Caco-2 (cell line): ENCODE data around the gene TNFRSF18. TPM values are rescaled to one million over a fixed set of nuclear protein-coding genes. Genes with fewer than 3 reads are reported as not detected.

Source experiments
- BruUV-seq: library from RNA; stranded (reverse); fragments of 400-500 nt; replicated peaks from 2 replicates; lab custom pipeline; 2021; lab: Mats Ljungman, UMichigan
- CTCF ChIA-PET: fragments of 300-600 bp; sonication (Branson Sonifier 250); formaldehyde crosslinking; loops from one replicate; lab custom pipeline; 2022; ENCODE audit warnings: antibody characterized with exemption; lab: Charles Lee
- POLR2A ChIA-PET: fragments of 300-600 bp; sonication (Branson Sonifier 250); formaldehyde crosslinking; loops from one replicate; lab custom pipeline; 2022; ENCODE audit warnings: antibody characterized with exemption; lab: Charles Lee
- DNase-seq, 2 experiments: peaks; one replicate each; pipeline versions ENCODE4 v3.0.0 to v3.0.0-alpha.2; 2020 to 2022
- H3K27me3 ChIP-seq: replicated peaks from 2 replicates; pipeline ENCODE4 v1.6.0; 2011; ENCODE audit warnings: low read length; ENCODE audit not compliant: control insufficient read depth, insufficient read depth
- H3K36me3 ChIP-seq: 2 replicates; pipeline ENCODE4 v1.5.1; 2011; ENCODE audit warnings: low read length; ENCODE audit not compliant: control insufficient read depth, insufficient read depth
- H3K4me1 ChIP-seq: fragments of 250-450 bp; sonication (Bioruptor Pico); 2 replicates; pipeline ENCODE4 v1.5.1; 2020; ENCODE audit warnings: mild to moderate bottlenecking
- H3K4me3 ChIP-seq: 2 replicates; pipeline ENCODE4 v1.5.1; 2011; ENCODE audit warnings: low read depth, mild to moderate bottlenecking, control low read depth, low read length
- H3K9me3 ChIP-seq: fragments of 250-450 bp; sonication (Bioruptor Pico); 2 replicates; pipeline ENCODE4 v1.5.1; 2020; ENCODE audit warnings: mild to moderate bottlenecking, moderate library complexity
- H3K27ac Mint-ChIP-seq: one replicate; pipeline ENCODE4 v1.8.0; 2022; ENCODE audit warnings: mixed read lengths; ENCODE audit not compliant: unreplicated experiment
- H3K27me3 Mint-ChIP-seq: one replicate; pipeline ENCODE4 v1.8.0; 2022; ENCODE audit warnings: mixed read lengths; ENCODE audit not compliant: insufficient read depth, unreplicated experiment
- H3K36me3 Mint-ChIP-seq: one replicate; pipeline ENCODE4 v1.8.0; 2022; ENCODE audit warnings: mild to moderate bottlenecking, mixed read lengths; ENCODE audit not compliant: insufficient read depth, unreplicated experiment
- H3K4me1 Mint-ChIP-seq: one replicate; pipeline ENCODE4 v1.8.0; 2022; ENCODE audit warnings: low read depth, mixed read lengths; ENCODE audit not compliant: unreplicated experiment
- H3K4me3 Mint-ChIP-seq: one replicate; pipeline ENCODE4 v1.8.0; 2022; ENCODE audit warnings: mild to moderate bottlenecking, moderate library complexity, mixed read lengths; ENCODE audit not compliant: unreplicated experiment
- H3K9me3 Mint-ChIP-seq: one replicate; pipeline ENCODE4 v1.8.0; 2022; ENCODE audit warnings: mixed read lengths; ENCODE audit not compliant: unreplicated experiment
- CTCF ChIP-seq, 2 experiments: fragments of 200-600 bp in 1 of 2; IDR thresholded peaks; 1 replicate in 1 of 2; 2 replicates in 1 of 2; pipeline versions ENCODE4 v1.5.1 to v1.8.0; 2011 to 2022; ENCODE audit warnings: antibody characterized with exemption in 1 of 2, control low read depth in 1 of 2, inconsistent platforms in 1 of 2, low read depth in 1 of 2, low read length in 1 of 2, mild to moderate bottlenecking in 1 of 2, moderate library complexity in 1 of 2; ENCODE audit not compliant: insufficient read depth in 1 of 2, severe bottlenecking in 1 of 2, unreplicated experiment in 1 of 2
- intact Hi-C: fragments of 100-400 bp; cut with micrococcal nuclease; formaldehyde crosslinking; loops from one replicate; pipeline ENCODE4 v1.10.0; 2022; ENCODE audit not compliant: unreplicated experiment
- total RNA-seq: library from RNA; stranded (reverse); gene quantifications from 2 replicates; pipeline ENCODE4 v1.2.3, GENCODE V29; 2022

Gene TNFRSF18
- total RNA-seq, 1 experiment from 2014 or later: not detected

- no peak for DNase-seq
- no peak overlapping the region for H3K27ac Mint-ChIP-seq
- Histone ChIP-seq H3K4me1 (no peaks in the 10 kb centered on the region), H3K27me3 (no peaks in the 10 kb centered on the region), H3K4me3 (no peak overlapping the region), H3K36me3 (peaks cover 1% of the 10 kb centered on the region; the same call in 1 of the 2 replicates), H3K9me3 (no peaks in the 10 kb centered on the region)
- POLR2A ChIA-PET: no interaction called here
- no peak for TF ChIP-seq CTCF (IDR thresholded peaks at IDR 0.05; ENCODE audit: insufficient read depth in 1 of 2, low read depth in 1 of 2, low read length in 1 of 2, severe bottlenecking in 1 of 2, unreplicated experiment in 1 of 2)
- peaks cover 66% of the 10 kb centered on the region for H3K36me3 Mint-ChIP-seq
- H3K9me3 Mint-ChIP-seq: no peaks in the 10 kb centered on the region
- no peaks in the 10 kb centered on the region for H3K27me3 Mint-ChIP-seq
- no peak overlapping the region for H3K4me3 Mint-ChIP-seq
- intact Hi-C loops: no loop called here
- no TSS peak for BruUV-seq
- H3K4me1 Mint-ChIP-seq: no peaks in the 10 kb centered on the region
- CTCF ChIA-PET: no interaction called here
Observed at GRCh38 chr1:1254667-1254998, 48.2 kb upstream of the TNFRSF18 start.

DNA sequence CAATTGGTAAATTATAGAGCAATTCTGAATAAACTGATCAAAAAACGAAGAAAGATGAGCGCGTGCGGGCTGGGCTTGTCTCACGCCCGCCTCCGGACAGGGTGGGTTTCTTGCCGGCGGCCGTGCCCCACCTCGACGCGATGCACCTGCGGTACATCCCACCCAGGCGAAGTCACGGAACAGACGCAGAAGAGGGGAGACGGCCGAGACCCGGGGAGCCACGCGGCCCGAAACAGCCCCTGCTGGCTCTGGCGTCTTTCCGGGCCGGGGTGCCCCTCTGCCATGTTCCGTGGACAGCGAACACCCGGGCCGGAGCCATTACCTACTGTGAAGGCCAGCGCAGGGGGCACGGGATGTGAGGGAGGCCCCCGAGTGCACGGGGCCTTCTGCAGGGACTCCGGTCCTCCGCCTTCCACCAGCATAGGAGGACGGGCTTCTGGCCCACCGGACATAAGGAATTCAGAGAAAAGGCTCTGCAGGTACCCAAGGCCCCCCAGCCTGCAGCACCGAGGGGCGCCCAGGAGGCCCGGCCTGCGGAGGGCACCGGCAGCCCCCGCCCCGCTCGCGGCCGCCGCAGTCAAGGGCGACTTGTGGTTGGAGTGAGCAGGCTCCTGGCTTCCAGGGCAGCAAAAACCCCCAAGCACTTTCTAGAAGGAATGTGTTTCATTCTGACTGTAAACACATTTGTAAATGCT, 47.7 kb upstream of the TNFRSF18 start:
- intact Hi-C loops: no loop called here
- H3K4me1 ChIP-seq: no peaks in the 10 kb centered on the region
- Mint-ChIP-seq H3K27ac (no peak overlapping the region), H3K9me3 (no peaks in the 10 kb centered on the region), H3K4me1 (no peaks in the 10 kb centered on the region), H3K36me3 (peaks cover 61% of the 10 kb centered on the region), H3K27me3 (no peaks in the 10 kb centered on the region), H3K4me3 (no peak overlapping the region)
- no peak for DNase-seq
- H3K27me3 ChIP-seq: no peaks in the 10 kb centered on the region
- BruUV-seq: no TSS peak
- ChIA-PET CTCF (no interaction called here), POLR2A (no interaction called here)
- H3K36me3 ChIP-seq: peaks cover 1% of the 10 kb centered on the region; the same call in 1 of the 2 replicates
- no peak overlapping the region for H3K4me3 ChIP-seq
- TF ChIP-seq CTCF (IDR thresholded peaks at IDR 0.05; ENCODE audit: insufficient read depth in 1 of 2, low read depth in 1 of 2, low read length in 1 of 2, severe bottlenecking in 1 of 2, unreplicated experiment in 1 of 2): no peak
- no peaks in the 10 kb centered on the region for H3K9me3 ChIP-seq

- Histone ChIP-seq H3K4me1 (no peaks in the 10 kb centered on the region), H3K36me3 (peaks cover 1% of the 10 kb centered on the region; the same call in 1 of the 2 replicates), H3K4me3 (no peak overlapping the region), H3K27me3 (no peaks in the 10 kb centered on the region), H3K9me3 (no peaks in the 10 kb centered on the region)
- ChIA-PET POLR2A (no interaction called here), CTCF (no interaction called here)
- no peaks in the 10 kb centered on the region for H3K27me3 Mint-ChIP-seq
- no peak overlapping the region for H3K27ac Mint-ChIP-seq
- no TSS peak for BruUV-seq
- no peak for TF ChIP-seq CTCF (IDR thresholded peaks at IDR 0.05; ENCODE audit: insufficient read depth in 1 of 2, low read depth in 1 of 2, low read length in 1 of 2, severe bottlenecking in 1 of 2, unreplicated experiment in 1 of 2)
- H3K9me3 Mint-ChIP-seq: no peaks in the 10 kb centered on the region
- DNase-seq: no peak
- no peaks in the 10 kb centered on the region for H3K4me1 Mint-ChIP-seq
- intact Hi-C loops: no loop called here
- peaks cover 54% of the 10 kb centered on the region for H3K36me3 Mint-ChIP-seq
- no peak overlapping the region for H3K4me3 Mint-ChIP-seq
Observed at GRCh38 chr1:1253314-1253713, 46.9 kb upstream of the TNFRSF18 start.
